ENCODE measurements around the gene FAM234A.

FAM234A gene

DNA sequence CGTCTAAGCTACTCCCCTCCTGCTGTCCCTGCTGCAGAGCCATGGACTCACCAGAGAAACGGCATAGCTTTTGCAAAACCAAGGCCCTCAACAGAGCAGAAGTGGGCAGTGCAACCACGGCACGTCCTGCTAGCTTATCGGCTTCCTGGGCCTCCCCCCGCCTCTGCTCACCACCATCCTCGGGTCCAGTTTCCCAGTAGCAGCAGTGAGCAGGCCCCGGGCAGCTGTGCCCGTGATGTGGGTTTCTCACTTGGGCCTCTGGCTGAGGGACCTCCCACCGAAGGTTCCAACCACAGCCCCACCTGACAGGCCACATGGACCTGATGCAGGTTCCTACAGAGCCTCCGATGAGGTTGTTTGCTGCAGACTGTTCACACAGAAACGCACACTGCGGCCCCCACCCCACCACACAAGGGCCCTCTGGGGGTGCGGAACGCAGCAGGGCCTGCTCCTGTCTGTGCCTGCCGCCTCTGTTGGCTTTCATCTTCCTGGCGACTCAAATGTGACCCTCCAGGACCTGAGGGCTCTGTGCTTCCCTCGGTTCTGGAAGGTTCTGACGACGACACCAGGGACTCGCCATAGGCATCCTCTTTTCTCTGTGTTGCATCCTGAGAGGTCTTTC, 73.2 kb downstream of the FAM234A start:
- H3K4me1 ChIP-seq (ENCODE audit: low read depth, poor library complexity, severe bottlenecking), result peaks cover 40% of the 10 kb centered on the region
- no peaks in the 10 kb centered on the region; the same call in 1 of the 2 replicates for H3K36me3 ChIP-seq (ENCODE audit: insufficient read depth)
- H3K27ac ChIP-seq, result peak overlapping the region; percentile 87
- peak overlapping the region; percentile 58; the same call in 1 of the 2 replicates for H3K9ac ChIP-seq
- H3K4me3 ChIP-seq (IDR thresholded peaks at IDR 0.05; ENCODE audit: insufficient read depth, low read depth, low read length), result no peak overlapping the region
- H3K79me2 ChIP-seq (ENCODE audit: insufficient read depth, low read depth), result no peaks in the 10 kb centered on the region
- H2AFZ ChIP-seq (ENCODE audit: low read depth), result peak overlapping the region; percentile 20; the same call in 1 of the 2 replicates
- H3K27me3 ChIP-seq (ENCODE audit: insufficient read depth, low read depth), result no peaks in the 10 kb centered on the region
- H3K4me2 ChIP-seq, result peak overlapping the region; percentile 70
- TF ChIP-seq CTCF (conservative IDR thresholded peaks at IDR 0.05; ENCODE audit: low read depth, low read length), result no peak
- no peaks in the 10 kb centered on the region for H4K20me1 ChIP-seq (ENCODE audit: insufficient read depth)

GRCh38 chr16:309476-309875, 74.9 kb downstream of the FAM234A start:
- Histone ChIP-seq H3K79me2 (ENCODE audit: insufficient read depth, low read depth) (no peaks in the 10 kb centered on the region), H3K27me3 (ENCODE audit: insufficient read depth, low read depth) (no peaks in the 10 kb centered on the region), H3K4me2 (peak overlapping the region; percentile 2; the same call in 1 of the 2 replicates), H3K27ac (no peak overlapping the region), H3K9ac (no peak overlapping the region), H3K36me3 (ENCODE audit: insufficient read depth) (no peaks in the 10 kb centered on the region; the same call in 1 of the 2 replicates), H3K4me1 (ENCODE audit: low read depth, poor library complexity, severe bottlenecking) (peaks cover 40% of the 10 kb centered on the region), H4K20me1 (ENCODE audit: insufficient read depth) (no peaks in the 10 kb centered on the region), H2AFZ (ENCODE audit: low read depth) (no peak overlapping the region), H3K4me3 (IDR thresholded peaks at IDR 0.05; ENCODE audit: insufficient read depth, low read depth, low read length) (no peak overlapping the region)
- no peak for TF ChIP-seq CTCF (conservative IDR thresholded peaks at IDR 0.05; ENCODE audit: low read depth, low read length)

DNA sequence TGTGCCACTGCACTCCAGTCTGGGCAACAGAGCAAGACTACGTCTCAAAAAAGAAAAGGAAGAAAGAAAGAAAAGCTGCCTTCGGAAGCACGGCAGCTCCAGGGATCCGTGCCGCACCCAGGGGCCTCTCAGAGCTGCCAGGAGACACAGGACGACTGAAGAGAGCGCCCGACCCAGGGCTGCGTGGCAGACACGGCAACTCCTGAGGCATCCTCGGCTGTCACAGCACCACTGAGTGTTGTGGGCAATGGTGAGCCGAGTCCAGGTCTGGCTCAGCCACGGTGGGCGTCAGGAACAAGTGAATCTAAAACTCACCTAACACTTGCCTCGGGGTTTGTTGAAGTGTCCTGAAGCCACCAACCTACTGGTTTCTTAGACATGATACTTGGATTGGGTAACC, 77.1 kb downstream of the FAM234A start:
- Histone ChIP-seq H3K79me2 (ENCODE audit: insufficient read depth, low read depth) (no peaks in the 10 kb centered on the region; the same call in 1 of the 2 replicates), H3K36me3 (ENCODE audit: insufficient read depth) (no peaks in the 10 kb centered on the region; the same call in 1 of the 2 replicates), H3K27me3 (ENCODE audit: insufficient read depth, low read depth) (no peaks in the 10 kb centered on the region), H4K20me1 (ENCODE audit: insufficient read depth) (no peaks in the 10 kb centered on the region), H3K9ac (no peak overlapping the region), H3K4me2 (no peak overlapping the region), H3K27ac (no peak overlapping the region), H3K4me1 (ENCODE audit: low read depth, poor library complexity, severe bottlenecking) (peaks cover 28% of the 10 kb centered on the region), H2AFZ (ENCODE audit: low read depth) (no peak overlapping the region), H3K4me3 (IDR thresholded peaks at IDR 0.05; ENCODE audit: insufficient read depth, low read depth, low read length) (no peak overlapping the region)
- no peak for TF ChIP-seq CTCF (conservative IDR thresholded peaks at IDR 0.05; ENCODE audit: low read depth, low read length)

DNA sequence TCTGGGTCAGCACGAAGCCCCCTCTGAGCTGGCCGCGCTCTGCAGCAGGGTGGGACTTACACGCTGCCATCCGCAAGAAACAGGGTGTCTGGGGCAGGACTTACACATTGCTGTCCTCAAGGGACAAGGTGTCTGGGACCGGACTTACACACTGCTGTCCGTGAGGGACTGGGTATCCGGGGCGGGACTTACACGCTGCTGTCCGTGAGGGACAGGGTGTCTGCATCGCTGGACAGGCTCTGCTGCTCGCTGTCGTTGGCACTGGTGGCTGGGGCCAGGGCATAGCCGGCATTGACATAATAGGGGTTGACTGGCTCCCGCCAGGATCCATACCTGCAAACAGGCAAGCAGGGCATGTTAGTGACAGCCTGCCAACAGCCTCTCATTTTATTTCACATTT, 79.7 kb downstream of the FAM234A start:
- Histone ChIP-seq H3K4me2 (no peak overlapping the region), H3K27me3 (ENCODE audit: insufficient read depth, low read depth) (no peaks in the 10 kb centered on the region), H3K79me2 (ENCODE audit: insufficient read depth, low read depth) (peaks cover 7% of the 10 kb centered on the region; the same call in 1 of the 2 replicates), H3K9ac (no peak overlapping the region), H4K20me1 (ENCODE audit: insufficient read depth) (no peaks in the 10 kb centered on the region), H2AFZ (ENCODE audit: low read depth) (no peak overlapping the region), H3K4me3 (IDR thresholded peaks at IDR 0.05; ENCODE audit: insufficient read depth, low read depth, low read length) (no peak overlapping the region), H3K36me3 (ENCODE audit: insufficient read depth) (no peaks in the 10 kb centered on the region; the same call in 1 of the 2 replicates), H3K4me1 (ENCODE audit: low read depth, poor library complexity, severe bottlenecking) (peaks cover 2% of the 10 kb centered on the region), H3K27ac (no peak overlapping the region)
- TF ChIP-seq CTCF (conservative IDR thresholded peaks at IDR 0.05; ENCODE audit: low read depth, low read length), result no peak

Data from KMS-11 (cell line).